SK-N-MC (cell line): ENCODE data around the gene MTREX.

ENCODE experiments used
- EZH2 ChIP-seq: fragments of 200-600 bp; sonication (generic); IDR thresholded peaks from one replicate; pipeline ENCODE4 v1.6.1; 2017; ENCODE audit warnings: antibody characterized with exemption
- FOXP2 ChIP-seq: optimal IDR thresholded peaks from 2 replicates; pipeline ENCODE3; 2011; ENCODE audit warnings: mild to moderate bottlenecking, moderate library complexity; ENCODE audit not compliant: insufficient read depth; ENCODE audit errors: extremely low read length, control extremely low read depth
- POLR2AphosphoS5 ChIP-seq: IDR thresholded peaks from 2 replicates; pipeline ENCODE4 v1.6.1; 2012; ENCODE audit warnings: mild to moderate bottlenecking, low read depth, low read length, borderline replicate concordance

DNA sequence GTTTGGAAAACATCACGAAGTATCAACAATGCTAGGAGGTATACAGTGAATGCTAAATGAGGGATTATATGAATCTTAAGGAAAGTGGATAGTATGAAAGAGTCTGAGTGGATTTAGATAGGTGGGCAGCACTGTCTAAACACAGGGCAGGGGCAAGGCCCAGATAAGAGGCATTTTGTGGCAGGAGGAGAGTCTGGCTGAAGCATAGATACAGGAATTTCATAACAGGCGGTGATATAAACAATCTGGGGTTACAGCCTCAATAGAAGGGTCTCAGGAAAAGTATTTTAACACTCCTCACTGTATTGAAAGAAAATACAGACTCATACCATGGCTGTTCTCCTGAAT, 130.0 kb downstream of the MTREX start:
- no peak for TF ChIP-seq EZH2
- TF ChIP-seq POLR2AphosphoS5: no peak; the same call in 1 of the 2 replicates
- TF ChIP-seq FOXP2: no peak
